HG03039 (cell line): ENCODE data around the gene BCL2L1.

Experiments
- ATAC-seq: cut with Tn5 transposase; IDR thresholded peaks from one replicate; pipeline ENCODE4 v1.9.1; 2021; ENCODE audit warnings: mild to moderate bottlenecking, moderate library complexity; ENCODE audit not compliant: unreplicated experiment

BCL2L1 gene

GRCh38 chr20:31694842-31695593 is 27.6 kb downstream of the BCL2L1 start:
- no peak for ATAC-seq

GRCh38 chr20:31693987-31694661 is 28.5 kb downstream of the BCL2L1 start:
- ATAC-seq, result no peak

GRCh38 chr20:31693402-31693801 is 29.3 kb downstream of the BCL2L1 start:
- ATAC-seq, result no peak

GRCh38 chr20:31691646-31692275 is 30.9 kb downstream of the BCL2L1 start:
- ATAC-seq, result no peak

- ATAC-seq, result no peak
Measured at GRCh38 chr20:31690124-31690666, 32.5 kb downstream of the BCL2L1 start.

GRCh38 chr20:31689141-31689540 is 33.5 kb downstream of the BCL2L1 start:
- no peak for ATAC-seq

GRCh38 chr20:31687777-31688176 is 34.9 kb downstream of the BCL2L1 start:
- ATAC-seq, result no peak

- no peak for ATAC-seq
Measured at GRCh38 chr20:31685853-31686643, 36.6 kb downstream of the BCL2L1 start.

GRCh38 chr20:31684153-31685015 is 38.3 kb downstream of the BCL2L1 start:
- peak; percentile 36 for ATAC-seq

GRCh38 chr20:31682927-31683326 is 39.7 kb downstream of the BCL2L1 start:
- ATAC-seq, result no peak

GRCh38 chr20:31682352-31682751 is 40.3 kb downstream of the BCL2L1 start:
- ATAC-seq, result no peak

- ATAC-seq, result no peak
Measured at GRCh38 chr20:31681769-31682168, 40.9 kb downstream of the BCL2L1 start.

GRCh38 chr20:31681128-31681727 is 41.4 kb downstream of the BCL2L1 start:
- no peak for ATAC-seq

- no peak for ATAC-seq
Measured at GRCh38 chr20:31680286-31681127, 42.2 kb downstream of the BCL2L1 start.

- ATAC-seq, result no peak
Measured at GRCh38 chr20:31679357-31680285, 43.0 kb downstream of the BCL2L1 start.

GRCh38 chr20:31678389-31679356 is 44.0 kb downstream of the BCL2L1 start:
- no peak for ATAC-seq
